Kidney (tissue), 14 donors: ENCODE measurements around the gene UCK2. TPM values are rescaled to one million over a fixed set of nuclear protein-coding genes. Genes with fewer than 3 reads are reported as not detected.
A peak's percentile ranks its signal among the peaks of the same experiment; 100 is the strongest.

ENCODE experiments used
- DNase-seq, 5 donors: peaks; one replicate each; pipeline ENCODE4 v3.0.0-alpha.2; 2013 to 2020
- FAIRE-seq: peaks from 2 replicates; lab custom pipeline; 2012; peaks lifted over from hg19 to GRCh38; lab: Jason Lieb, UNC
- H3K27ac ChIP-seq, 2 donors: one replicate each; pipeline ENCODE4 v1.7.0; 2013; ENCODE audit warnings: low read depth in 2 of 2, low read length in 2 of 2, inconsistent platforms in 1 of 2
- H3K27me3 ChIP-seq: one replicate; pipeline ENCODE4 v1.7.1; 2013; ENCODE audit warnings: low read length, inconsistent platforms; ENCODE audit not compliant: control insufficient read depth, insufficient read depth
- H3K36me3 ChIP-seq, 3 donors: one replicate each; pipeline versions ENCODE4 v1.7.0 to v1.7.1; 2013; ENCODE audit warnings: low read length in 3 of 3, control low read depth in 1 of 3, inconsistent platforms in 1 of 3; ENCODE audit not compliant: insufficient read depth in 3 of 3, control insufficient read depth in 2 of 3
- H3K4me1 ChIP-seq, 3 donors: one replicate each; pipeline versions ENCODE4 v1.7.0 to v1.7.1; 2013; ENCODE audit warnings: low read length in 3 of 3, inconsistent platforms in 1 of 3, low read depth in 1 of 3; ENCODE audit not compliant: control insufficient read depth in 2 of 3, insufficient read depth in 2 of 3
- H3K4me3 ChIP-seq, 3 donors: one replicate each; pipeline versions ENCODE4 v1.7.0 to v1.8.1; 2013; ENCODE audit warnings: low read length in 3 of 3, control low read depth in 1 of 3, inconsistent platforms in 1 of 3
- H3K9ac ChIP-seq, 3 donors: one replicate each; pipeline versions ENCODE4 v1.7.0 to v1.7.1; 2013; ENCODE audit warnings: low read length in 3 of 3, control low read depth in 1 of 3, inconsistent platforms in 1 of 3
- H3K9me3 ChIP-seq, 3 donors: one replicate each; pipeline versions ENCODE4 v1.7.0 to v1.7.1; 2013; ENCODE audit warnings: low read length in 3 of 3, control low read depth in 1 of 3, inconsistent platforms in 1 of 3; ENCODE audit not compliant: control insufficient read depth in 2 of 3, insufficient read depth in 1 of 3
- intact Hi-C: fragments of 100-400 bp; cut with DNase I; formaldehyde crosslinking; loops from one replicate; pipeline ENCODE4 v1.11.1; 2022
- polyA plus RNA-seq: library from polyadenylated mRNA; stranded (reverse); fragments of 350-450 nt; fragmentation: Illumina TruSeq; extraction: RNeasy Lipid Tissue Mini Kit (QIAGEN cat#74804); gene quantifications from one replicate; pipeline ENCODE4 v1.2.3, GENCODE V29; 2014; ENCODE audit warnings: low read depth, low replicate concordance; ENCODE audit not compliant: insufficient read depth
- total RNA-seq: library from RNA; stranded (reverse); fragmentation: NEBNext Ultra II Directional; extraction: Animal tissue kit (Norgen Biotek cat#: 25700); gene quantifications from one replicate; pipeline ENCODE4 v1.2.1, GENCODE V29; 2021
- TF ChIP-seq, protein P1 (sequence below): IDR thresholded peaks from 3 replicates; pipeline ENCODE4 v1.5.1; 2012; ENCODE audit warnings: mild to moderate bottlenecking, moderate library complexity, borderline replicate concordance; ENCODE audit not compliant: insufficient read depth; ENCODE audit errors: extremely low read depth
- donor health status: control.
- donor health status: control.
- donor health status: control.
- donor health status: control.
- donor health status: control.
- donor health status: DM: yes; HTN: yes; CAD: no.
- donor health status: Normal renal cell carcinoma (clear cell type).

UCK2 gene
- total and polyA plus RNA-seq, 2 donors from 2014 or later, result 8.2 to 18.7 TPM

DNA sequence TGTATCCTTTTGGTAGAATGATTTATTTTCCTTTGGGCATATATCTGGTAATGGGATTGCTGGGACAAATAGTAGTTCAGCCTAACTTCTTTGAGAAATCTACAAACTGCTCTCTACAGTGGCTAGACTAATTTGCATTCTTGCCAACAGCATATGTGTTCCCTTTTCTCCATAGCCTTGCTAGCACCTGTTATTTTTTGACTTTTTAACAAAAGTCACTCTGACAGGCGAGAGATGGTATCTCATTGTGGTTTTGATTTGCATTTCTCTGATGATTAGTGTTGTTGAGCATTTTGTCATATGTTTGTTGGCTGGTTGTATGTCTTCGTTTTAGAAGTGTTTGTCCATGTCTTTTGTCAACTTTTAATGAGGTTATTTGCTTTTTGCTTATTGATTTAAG is 99.8 kb downstream of the UCK2 start:
- no peaks in the 10 kb centered on the region for H3K36me3 ChIP-seq
- DNase-seq (no peak), FAIRE-seq (no peak)
- H3K4me3 ChIP-seq, result no peak overlapping the region
- H3K4me1 ChIP-seq, result peaks cover 0 to 4% (median 0%) of the 10 kb centered on the region in 3 donors
- H3K9me3 ChIP-seq, result no peaks in the 10 kb centered on the region
- H3K9ac ChIP-seq, result no peak overlapping the region
- H3K27ac ChIP-seq, result no peak overlapping the region
- H3K27me3 ChIP-seq, result peaks cover 3% of the 10 kb centered on the region
- TF ChIP-seq, protein P1, sequence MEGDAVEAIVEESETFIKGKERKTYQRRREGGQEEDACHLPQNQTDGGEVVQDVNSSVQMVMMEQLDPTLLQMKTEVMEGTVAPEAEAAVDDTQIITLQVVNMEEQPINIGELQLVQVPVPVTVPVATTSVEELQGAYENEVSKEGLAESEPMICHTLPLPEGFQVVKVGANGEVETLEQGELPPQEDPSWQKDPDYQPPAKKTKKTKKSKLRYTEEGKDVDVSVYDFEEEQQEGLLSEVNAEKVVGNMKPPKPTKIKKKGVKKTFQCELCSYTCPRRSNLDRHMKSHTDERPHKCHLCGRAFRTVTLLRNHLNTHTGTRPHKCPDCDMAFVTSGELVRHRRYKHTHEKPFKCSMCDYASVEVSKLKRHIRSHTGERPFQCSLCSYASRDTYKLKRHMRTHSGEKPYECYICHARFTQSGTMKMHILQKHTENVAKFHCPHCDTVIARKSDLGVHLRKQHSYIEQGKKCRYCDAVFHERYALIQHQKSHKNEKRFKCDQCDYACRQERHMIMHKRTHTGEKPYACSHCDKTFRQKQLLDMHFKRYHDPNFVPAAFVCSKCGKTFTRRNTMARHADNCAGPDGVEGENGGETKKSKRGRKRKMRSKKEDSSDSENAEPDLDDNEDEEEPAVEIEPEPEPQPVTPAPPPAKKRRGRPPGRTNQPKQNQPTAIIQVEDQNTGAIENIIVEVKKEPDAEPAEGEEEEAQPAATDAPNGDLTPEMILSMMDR, result no peak
- intact Hi-C loops, result no loop called here

- Histone ChIP-seq H3K27me3 (peaks cover 3% of the 10 kb centered on the region), H3K4me3 (peak overlapping the region in 1 of 3 donors; percentile 20), H3K9me3 (no peaks in the 10 kb centered on the region), H3K9ac (no peak overlapping the region), H3K4me1 (peaks cover 0 to 4% (median 0%) of the 10 kb centered on the region in 3 donors), H3K36me3 (no peaks in the 10 kb centered on the region), H3K27ac (no peak overlapping the region)
- no peak for FAIRE-seq
- intact Hi-C loops, result no loop called here
- DNase-seq, result peak in 3 of 5 donors; percentile 40 to 80 (median 71)
- TF ChIP-seq, protein P1, result peak; percentile 64
Observed at GRCh38 chr1:165928075-165928731, 100.8 kb downstream of the UCK2 start.

- no peaks in the 10 kb centered on the region for H3K36me3 ChIP-seq
- no peaks in the 10 kb centered on the region for H3K27me3 ChIP-seq
- peaks cover 0 to 4% (median 0%) of the 10 kb centered on the region in 3 donors for H3K4me1 ChIP-seq
- no peak overlapping the region for H3K9ac ChIP-seq
- no peaks in the 10 kb centered on the region for H3K9me3 ChIP-seq
- intact Hi-C loops, result no loop called here
- DNase-seq (no peak), FAIRE-seq (no peak)
- H3K27ac ChIP-seq, result no peak overlapping the region
- TF ChIP-seq, protein P1, result no peak
- H3K4me3 ChIP-seq, result no peak overlapping the region
Observed at GRCh38 chr1:165930961-165931360, 103.5 kb downstream of the UCK2 start.
